NT2/D1 (cell line): ENCODE results near the gene RNU6-9.
"Not testable (repeated sequence)": the region's sequence is repeated elsewhere in the genome, so short reads cannot be mapped to it uniquely, and the experiment has no call there.

Experiments used
- DNase-seq: peaks from one replicate; pipeline ENCODE4 v3.0.0-alpha.2; 2011; ENCODE audit warnings: low read depth, low spot score
- H3K27me3 ChIP-seq: 2 replicates; pipeline ENCODE4 v1.6.0; 2011; ENCODE audit warnings: mild to moderate bottlenecking; ENCODE audit not compliant: insufficient read length, insufficient read depth
- H3K36me3 ChIP-seq: 2 replicates; pipeline ENCODE4 v1.6.1; 2011; ENCODE audit warnings: mild to moderate bottlenecking, low read length, mixed read lengths; ENCODE audit not compliant: insufficient read depth, insufficient read length
- H3K4me1 ChIP-seq: 2 replicates; pipeline ENCODE4 v1.5.1; 2011; ENCODE audit not compliant: insufficient read depth, insufficient read length
- H3K4me3 ChIP-seq: 2 replicates; pipeline ENCODE4 v1.5.1; 2011; ENCODE audit warnings: low read depth; ENCODE audit not compliant: insufficient read length
- H3K9ac ChIP-seq: 2 replicates; pipeline ENCODE4 v1.6.0; 2011; ENCODE audit warnings: low read depth; ENCODE audit not compliant: insufficient read length
- H3K9me3 ChIP-seq: 2 replicates; pipeline ENCODE4 v1.5.1; 2011; ENCODE audit warnings: mild to moderate bottlenecking, low read length; ENCODE audit not compliant: insufficient read depth
- SUZ12 ChIP-seq: IDR thresholded peaks from 2 replicates; pipeline ENCODE4 v1.6.1; 2011; ENCODE audit not compliant: insufficient read length, insufficient read depth; ENCODE audit errors: extremely low read depth
- YY1 ChIP-seq: IDR thresholded peaks from 2 replicates; pipeline ENCODE4 v1.6.1; 2011; ENCODE audit not compliant: insufficient read length, insufficient read depth
- ZNF274 ChIP-seq: IDR thresholded peaks from 2 replicates; pipeline ENCODE4 v1.6.1; 2011; ENCODE audit warnings: mild to moderate bottlenecking, low read depth, low read length

RNU6-9 gene

GRCh38 chr19:850221-850978 is 42.9 kb upstream of the RNU6-9 start:
- no peak for DNase-seq
- Histone ChIP-seq H3K27me3 (no peaks in the 10 kb centered on the region), H3K9ac (peak overlapping the region; percentile 71), H3K9me3 (no peaks in the 10 kb centered on the region), H3K4me1 (peaks cover 13% of the 10 kb centered on the region), H3K36me3 (no peaks in the 10 kb centered on the region), H3K4me3 (no peak overlapping the region)
- TF ChIP-seq YY1, result no peak
- TF ChIP-seq ZNF274, result no peak
- no peak for TF ChIP-seq SUZ12

- Histone ChIP-seq H3K27me3 (no peaks in the 10 kb centered on the region), H3K9ac (peak overlapping the region; percentile 71), H3K36me3 (no peaks in the 10 kb centered on the region), H3K9me3 (no peaks in the 10 kb centered on the region), H3K4me1 (peaks cover 13% of the 10 kb centered on the region), H3K4me3 (no peak overlapping the region)
- no peak for DNase-seq
- no peak for TF ChIP-seq ZNF274
- no peak for TF ChIP-seq SUZ12
- no peak for TF ChIP-seq YY1
Observed at GRCh38 chr19:850979-851335, 42.3 kb upstream of the RNU6-9 start.

GRCh38 chr19:852136-853013 is 40.9 kb upstream of the RNU6-9 start, which contains the start of gene ELANE:
Gene ELANE, plus strand, starts transcription at chr19:852303. Its CDS starts 26 bp downstream, at chr19:852329.
- Histone ChIP-seq H3K27me3 (no peaks in the 10 kb centered on the region), H3K9ac (no peak within 1 kb of the TSS), H3K9me3 (no peaks in the 10 kb centered on the region), H3K4me3 (no peak within 1 kb of the TSS), H3K36me3 (no peaks in the 10 kb centered on the region), H3K4me1 (peaks cover 9% of the 10 kb centered on the region)
- TF ChIP-seq YY1 (no peak), SUZ12 (no peak), ZNF274 (no peak)
- DNase-seq, result no peak

GRCh38 chr19:853014-853585 is 40.2 kb upstream of the RNU6-9 start:
- no peaks in the 10 kb centered on the region for H3K36me3 ChIP-seq

GRCh38 chr19:853614-854220 is 39.6 kb upstream of the RNU6-9 start:
- not testable (repeated sequence) for H3K9me3 ChIP-seq, DNase-seq, H3K36me3 ChIP-seq, H3K27me3 ChIP-seq, H3K4me3 ChIP-seq, H3K4me1 ChIP-seq, H3K9ac ChIP-seq

More at GRCh38 chr19:853014-853585, 40.2 kb upstream of the RNU6-9 start:
- DNase-seq, result no peak
- H3K4me3 ChIP-seq, result no peak overlapping the region
- TF ChIP-seq SUZ12, result no peak
- TF ChIP-seq YY1, result no peak
- no peak for TF ChIP-seq ZNF274
- no peaks in the 10 kb centered on the region for H3K27me3 ChIP-seq
- no peaks in the 10 kb centered on the region for H3K9me3 ChIP-seq
- H3K4me1 ChIP-seq, result peaks cover 6% of the 10 kb centered on the region
- no peak overlapping the region for H3K9ac ChIP-seq

- H3K4me3 ChIP-seq, result no peak overlapping the region
- H3K36me3 ChIP-seq, result no peaks in the 10 kb centered on the region
- H3K9me3 ChIP-seq, result no peaks in the 10 kb centered on the region
- TF ChIP-seq SUZ12, result no peak
- no peak for TF ChIP-seq YY1
- H3K9ac ChIP-seq, result no peak overlapping the region
- H3K27me3 ChIP-seq, result no peaks in the 10 kb centered on the region
- DNase-seq, result no peak
- H3K4me1 ChIP-seq, result peaks cover 12% of the 10 kb centered on the region
Observed at GRCh38 chr19:854549-854948, 38.7 kb upstream of the RNU6-9 start.

GRCh38 chr19:855142-855541 is 38.1 kb upstream of the RNU6-9 start:
- Histone ChIP-seq H3K4me1 (peaks cover 13% of the 10 kb centered on the region), H3K4me3 (no peak overlapping the region), H3K9ac (no peak overlapping the region), H3K27me3 (no peaks in the 10 kb centered on the region), H3K9me3 (no peaks in the 10 kb centered on the region), H3K36me3 (no peaks in the 10 kb centered on the region)
- TF ChIP-seq YY1, result no peak
- TF ChIP-seq ZNF274, result no peak
- TF ChIP-seq SUZ12, result no peak
- no peak for DNase-seq
